H1 (cell line): ENCODE measurements around the gene LCN2.

ENCODE experiments used
- BRCA1 ChIP-seq: IDR thresholded peaks from 2 replicates; pipeline ENCODE4 v1.6.1; 2012; ENCODE audit warnings: low read depth, low read length, improper control_type of control experiment
- CREB1 ChIP-seq: IDR thresholded peaks from 2 replicates; pipeline ENCODE4 v1.6.1; 2012; ENCODE audit warnings: inconsistent platforms
- CTCF ChIP-seq, 3 experiments: IDR thresholded peaks; 1 replicate in 2 of 3; 2 replicates in 1 of 3; pipeline versions ENCODE4 v1.5.1 to v1.6.1; 2011; ENCODE audit warnings: low read length in 3 of 3, mild to moderate bottlenecking in 3 of 3, inconsistent platforms in 2 of 3, low read depth in 1 of 3, moderate library complexity in 1 of 3; ENCODE audit not compliant: insufficient read depth in 1 of 3; ENCODE audit errors: control extremely low read depth in 1 of 3
- EGR1 ChIP-seq: IDR thresholded peaks from 2 replicates; pipeline ENCODE4 v1.6.1; 2011; ENCODE audit warnings: low read depth, low read length, borderline replicate concordance
- FOSL1 ChIP-seq: IDR thresholded peaks from 2 replicates; pipeline ENCODE4 v1.6.1; 2011; ENCODE audit warnings: mild to moderate bottlenecking, low read depth, low read length, moderate library complexity; ENCODE audit not compliant: insufficient read depth
- MAFK ChIP-seq: IDR thresholded peaks from 2 replicates; pipeline ENCODE4 v1.6.1; 2012; ENCODE audit warnings: low read depth, mild to moderate bottlenecking, improper control_type of control experiment, low read length
- NANOG ChIP-seq: IDR thresholded peaks from 2 replicates; pipeline ENCODE4 v1.6.1; 2011; ENCODE audit warnings: low read length, low read depth, mild to moderate bottlenecking, inconsistent platforms; ENCODE audit not compliant: insufficient read depth, poor library complexity, severe bottlenecking
- PHF8 ChIP-seq: fragments of 200-600 bp; sonication (generic); conservative IDR thresholded peaks from 2 replicates; pipeline ENCODE4 v1.7.1; 2012; ENCODE audit warnings: low read depth, mild to moderate bottlenecking, inconsistent platforms, low read length, moderate library complexity
- POLR2A ChIP-seq, 2 experiments: IDR thresholded peaks; 1 replicate in 1 of 2; 2 replicates in 1 of 2; pipeline ENCODE4 v1.6.1; 2011; ENCODE audit warnings: low read depth in 2 of 2, low read length in 2 of 2, mild to moderate bottlenecking in 2 of 2; ENCODE audit errors: control extremely low read depth in 1 of 2
- POLR2AphosphoS5 ChIP-seq: IDR thresholded peaks from 2 replicates; pipeline ENCODE4 v1.6.1; 2011; ENCODE audit warnings: low read depth, low read length
- TAF1 ChIP-seq: IDR thresholded peaks from 2 replicates; pipeline ENCODE4 v1.6.1; 2011; ENCODE audit warnings: mild to moderate bottlenecking, low read depth, low read length
- TAF7 ChIP-seq: optimal IDR thresholded peaks from 2 replicates; pipeline ENCODE3; 2011; ENCODE audit warnings: low read depth, mild to moderate bottlenecking, inconsistent platforms, low read length, moderate library complexity, borderline replicate concordance
- USF2 ChIP-seq: IDR thresholded peaks from 2 replicates; pipeline ENCODE4 v1.6.1; 2011; ENCODE audit warnings: low read length, improper control_type of control experiment
- YY1 ChIP-seq: IDR thresholded peaks from 2 replicates; pipeline ENCODE4 v1.6.1; 2011; ENCODE audit warnings: low read depth, mild to moderate bottlenecking, low read length

GRCh38 chr9:128123451-128124080, 25.7 kb upstream of the LCN2 start:
- TF ChIP-seq NANOG (no peak), CTCF (IDR thresholded peaks at IDR 0.05; ENCODE audit: control extremely low read depth in 1 of 3, insufficient read depth in 1 of 3, low read depth in 1 of 3, low read length in 3 of 3) (no peak), YY1 (no peak), EGR1 (no peak), POLR2A (IDR thresholded peaks at IDR 0.05; ENCODE audit: control extremely low read depth in 1 of 2, low read depth in 2 of 2, low read length in 2 of 2) (no peak), POLR2AphosphoS5 (no peak), FOSL1 (no peak), TAF7 (no peak), USF2 (no peak), CREB1 (no peak), MAFK (no peak), PHF8 (no peak), TAF1 (no peak), BRCA1 (no peak)
